HG03442 (cell line): ENCODE results near the gene CARD11.
"Not testable (repeated sequence)": the region's sequence is repeated elsewhere in the genome, so short reads cannot be mapped to it uniquely, and the experiment has no call there.

ENCODE experiments used
- ATAC-seq: cut with Tn5 transposase; IDR thresholded peaks from one replicate; pipeline ENCODE4 v1.9.1; 2021; ENCODE audit warnings: mild to moderate bottlenecking, moderate library complexity; ENCODE audit not compliant: unreplicated experiment

Gene CARD11

GRCh38 chr7:3065724-3066143, 22.1 kb upstream of the CARD11 start:
- peak; percentile 37 for ATAC-seq

GRCh38 chr7:3064067-3064466, 20.4 kb upstream of the CARD11 start:
- ATAC-seq = no peak

- peak; percentile 88 for ATAC-seq
Observed at GRCh38 chr7:3063016-3063753, 19.5 kb upstream of the CARD11 start.

GRCh38 chr7:3057066-3057420, 13.4 kb upstream of the CARD11 start:
- no peak for ATAC-seq

- no peak for ATAC-seq
Observed at GRCh38 chr7:3056234-3057065, 12.8 kb upstream of the CARD11 start.

GRCh38 chr7:3055626-3056025, 12.0 kb upstream of the CARD11 start:
- ATAC-seq = no peak

- peak; percentile 63 for ATAC-seq
Observed at GRCh38 chr7:3042861-3043489, 692 bp downstream of the CARD11 start.

GRCh38 chr7:3041986-3042675, 1.5 kb downstream of the CARD11 start:
- ATAC-seq = no peak

- no peak for ATAC-seq
Observed at GRCh38 chr7:3039787-3040186, 3.9 kb downstream of the CARD11 start.

- ATAC-seq = not testable (repeated sequence)
Observed at GRCh38 chr7:3038011-3038410, 5.7 kb downstream of the CARD11 start.

GRCh38 chr7:3037259-3037658, 6.4 kb downstream of the CARD11 start:
- ATAC-seq = no peak

GRCh38 chr7:3034591-3035150, 9.0 kb downstream of the CARD11 start:
- no peak for ATAC-seq

- ATAC-seq = no peak
Observed at GRCh38 chr7:3033581-3033980, 10.1 kb downstream of the CARD11 start.

GRCh38 chr7:3033136-3033535, 10.5 kb downstream of the CARD11 start:
- ATAC-seq = no peak

- no peak for ATAC-seq
Observed at GRCh38 chr7:3032256-3032655, 11.4 kb downstream of the CARD11 start.

GRCh38 chr7:3029138-3029537, 14.5 kb downstream of the CARD11 start:
- ATAC-seq = no peak

GRCh38 chr7:3028758-3029093, 14.9 kb downstream of the CARD11 start:
- ATAC-seq = no peak

- no peak for ATAC-seq
Observed at GRCh38 chr7:3028071-3028757, 15.5 kb downstream of the CARD11 start.

- no peak for ATAC-seq
Observed at GRCh38 chr7:3027005-3027845, 16.4 kb downstream of the CARD11 start.

- ATAC-seq = no peak
Observed at GRCh38 chr7:3025616-3026015, 18.1 kb downstream of the CARD11 start.
